ENCODE measurements around the gene GP2.

GRCh38 chr16:20285993-20286499 is 41.3 kb downstream of the GP2 start:
- TF ChIP-seq TAF1 (IDR thresholded peaks at IDR 0.05; ENCODE audit: borderline replicate concordance, low read depth, low read length) (no peak), POLR2A (IDR thresholded peaks at IDR 0.05; ENCODE audit: low read depth, low read length) (no peak)

Data from GM12892 (cell line).